Measurements from ENCODE around the gene STK32B.

The STK32B gene

DNA sequence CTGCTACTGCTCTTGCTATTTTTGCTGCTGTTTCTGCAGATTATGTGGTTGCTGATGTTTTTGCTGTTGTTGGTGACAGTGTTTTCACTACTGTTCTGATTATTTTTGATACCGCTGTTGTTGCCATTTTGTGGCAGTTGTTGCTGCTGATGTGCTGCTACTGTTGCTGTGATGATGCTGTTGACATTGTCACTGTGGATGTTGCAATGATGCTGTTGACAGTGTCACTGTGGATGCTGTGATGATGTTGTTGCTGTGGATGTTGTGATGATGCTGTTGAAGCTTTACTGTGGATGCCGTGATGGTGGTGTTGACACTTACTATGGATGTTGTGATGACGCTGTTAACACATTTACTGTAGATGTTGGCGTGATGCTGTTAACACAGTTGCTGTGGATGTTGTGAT, 476.8 kb downstream of the STK32B start:
- TF ChIP-seq GATA3 (IDR thresholded peaks at IDR 0.05; ENCODE audit: low read depth, low read length) (no peak), GATA2 (IDR thresholded peaks at IDR 0.05; ENCODE audit: low read depth, low read length) (no peak)

DNA sequence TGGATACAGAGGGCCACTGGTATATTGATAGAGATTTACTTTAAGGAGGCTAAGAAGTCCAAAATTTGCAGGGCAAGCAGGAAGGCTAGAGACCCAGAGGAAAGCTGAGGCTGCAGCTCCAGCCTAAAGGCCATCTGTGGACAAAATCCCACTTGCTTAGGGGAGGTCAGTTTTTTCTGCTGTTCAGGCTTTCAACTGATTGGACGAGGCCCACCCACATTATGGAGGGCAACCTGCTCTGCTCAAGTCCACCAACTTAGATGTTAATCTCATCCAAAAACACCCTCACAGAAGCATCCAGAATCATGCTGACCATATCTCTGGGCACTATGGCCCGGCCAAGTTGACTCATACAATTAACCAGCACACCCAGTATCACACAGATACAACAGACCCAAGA, 480.8 kb downstream of the STK32B start:
- TF ChIP-seq GATA3 (IDR thresholded peaks at IDR 0.05; ENCODE audit: low read depth, low read length) = no peak
- no peak for TF ChIP-seq GATA2 (IDR thresholded peaks at IDR 0.05; ENCODE audit: low read depth, low read length)

DNA sequence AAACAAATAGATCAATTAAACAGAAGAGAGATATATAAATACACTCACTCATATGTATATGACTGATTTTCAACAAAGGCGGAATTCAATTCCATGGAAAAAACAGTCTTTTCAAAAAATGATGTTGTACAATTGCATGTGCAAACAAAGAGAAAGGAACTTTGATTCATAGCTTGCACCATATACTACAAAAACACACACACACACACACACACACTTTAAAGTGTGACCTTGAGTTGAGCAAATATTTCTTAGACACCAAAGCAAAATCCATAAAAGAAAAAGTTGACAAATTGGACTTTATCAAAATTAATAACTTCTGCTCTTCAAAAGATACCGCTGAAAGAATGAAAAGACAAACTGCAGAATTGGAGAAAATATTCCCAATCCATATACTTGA, 488.3 kb downstream of the STK32B start:
- TF ChIP-seq GATA2 (IDR thresholded peaks at IDR 0.05; ENCODE audit: low read depth, low read length) (no peak), GATA3 (IDR thresholded peaks at IDR 0.05; ENCODE audit: low read depth, low read length) (no peak)

DNA sequence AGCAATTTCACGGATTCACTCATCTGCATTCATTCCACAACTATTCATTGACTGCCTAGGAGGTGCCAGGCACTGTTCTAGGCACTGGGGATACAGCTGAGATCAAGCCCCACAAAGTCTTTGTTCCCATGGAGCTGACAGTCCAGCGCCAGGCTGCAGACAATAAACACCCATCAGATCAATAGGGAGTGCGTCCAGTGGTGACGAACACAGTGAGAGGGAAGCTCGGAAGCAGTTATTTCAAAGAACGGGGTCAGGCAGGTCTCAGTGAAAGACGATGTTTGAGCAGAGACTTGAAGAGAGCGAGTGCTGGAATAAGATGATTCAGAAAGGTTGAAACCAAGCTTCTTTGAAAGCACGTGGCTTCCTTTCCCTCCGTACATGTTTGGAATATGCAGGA, 489.9 kb downstream of the STK32B start:
- TF ChIP-seq GATA3 (IDR thresholded peaks at IDR 0.05; ENCODE audit: low read depth, low read length) = no peak
- TF ChIP-seq GATA2 (IDR thresholded peaks at IDR 0.05; ENCODE audit: low read depth, low read length) = no peak

DNA sequence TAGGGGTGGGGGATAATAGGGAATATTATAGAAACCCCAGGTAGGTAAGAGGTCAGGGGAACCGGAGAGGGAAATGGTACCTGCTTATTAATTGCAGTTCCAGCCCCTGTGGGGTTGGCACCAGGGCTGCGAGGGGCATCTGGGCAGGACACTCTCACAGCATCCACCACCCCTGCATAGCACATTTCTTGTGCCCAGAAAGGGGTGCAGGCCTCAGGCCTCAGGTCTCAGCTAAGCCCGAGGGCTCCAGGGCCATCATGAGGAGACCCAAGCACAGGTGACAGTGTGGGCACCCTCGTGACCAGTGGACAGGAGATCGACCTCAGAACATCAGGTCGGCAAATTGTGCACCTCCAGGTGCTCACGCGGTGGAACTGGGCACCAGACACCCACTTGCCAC, 492.4 kb downstream of the STK32B start:
- no peak for TF ChIP-seq GATA3 (IDR thresholded peaks at IDR 0.05; ENCODE audit: low read depth, low read length)
- TF ChIP-seq GATA2 (IDR thresholded peaks at IDR 0.05; ENCODE audit: low read depth, low read length) = no peak

DNA sequence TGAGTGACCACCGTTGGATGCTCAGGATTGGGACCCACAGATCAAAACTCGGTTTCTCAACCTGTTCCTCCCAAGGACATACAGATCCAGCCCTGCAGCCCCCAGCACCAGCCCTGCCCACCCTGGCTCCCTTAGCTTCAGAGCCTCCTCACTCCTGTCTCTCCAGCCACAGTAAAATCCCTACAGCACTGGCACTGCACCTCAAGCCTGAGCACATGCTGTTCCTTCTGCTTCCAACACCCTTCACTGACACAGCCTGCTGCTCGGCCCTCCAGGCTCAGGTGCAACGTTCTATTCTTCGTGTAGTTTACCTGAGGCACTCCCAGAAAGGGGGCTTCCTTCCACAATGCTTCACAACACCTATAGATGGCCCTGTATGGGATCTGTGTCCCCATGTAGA, 493.5 kb downstream of the STK32B start:
- TF ChIP-seq GATA2 (IDR thresholded peaks at IDR 0.05; ENCODE audit: low read depth, low read length) (no peak), GATA3 (IDR thresholded peaks at IDR 0.05; ENCODE audit: low read depth, low read length) (no peak)

DNA sequence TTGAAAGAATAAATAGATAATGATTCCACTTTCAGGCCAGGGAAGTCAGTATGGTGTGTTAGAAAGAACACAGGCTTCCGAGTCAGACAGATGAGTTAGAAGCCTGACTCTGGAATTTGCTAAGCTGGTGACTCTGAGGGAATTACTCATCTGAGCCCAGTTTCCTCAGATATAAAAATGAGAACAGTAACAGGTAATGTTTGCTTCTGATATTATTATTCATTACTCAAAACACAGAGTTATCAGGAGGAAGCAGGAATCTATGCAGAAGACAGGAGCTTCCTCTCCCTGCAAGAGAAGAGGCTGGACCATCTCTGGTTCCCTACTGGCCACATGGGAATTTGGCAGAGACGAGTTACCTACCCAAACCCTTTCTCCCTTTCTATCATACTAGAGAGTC, 494.0 kb downstream of the STK32B start:
- TF ChIP-seq GATA2 (IDR thresholded peaks at IDR 0.05; ENCODE audit: low read depth, low read length) = no peak
- TF ChIP-seq GATA3 (IDR thresholded peaks at IDR 0.05; ENCODE audit: low read depth, low read length) = no peak

DNA sequence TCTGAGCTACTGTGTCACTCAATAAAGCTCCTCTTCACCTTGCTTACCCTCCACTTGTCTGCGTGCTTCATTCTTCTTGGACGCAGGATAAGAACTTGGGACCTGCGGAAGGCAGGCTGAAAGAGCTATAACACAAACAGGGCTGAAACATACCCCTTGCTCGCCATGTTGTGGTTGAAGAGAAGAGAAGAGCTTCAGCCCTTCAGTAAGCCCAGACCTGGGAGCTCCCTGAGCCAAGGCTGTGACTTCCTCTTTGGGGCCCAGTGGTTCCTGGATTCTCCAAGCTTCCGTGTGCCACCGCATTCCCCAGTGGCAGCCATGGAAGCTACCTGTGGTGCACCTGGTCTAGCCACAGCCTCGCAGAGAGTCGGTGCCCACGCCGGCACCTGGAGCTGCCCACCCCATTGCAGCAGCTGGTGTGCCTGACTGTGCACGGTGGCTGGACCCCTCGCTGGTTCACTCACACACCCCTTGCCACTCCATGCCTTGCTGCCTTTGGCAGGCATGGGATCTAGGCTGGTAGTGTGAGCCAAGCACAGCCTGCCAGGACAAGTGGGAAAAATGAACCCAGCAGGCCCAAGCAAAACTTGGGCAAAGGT, 496.5 kb downstream of the STK32B start:
- TF ChIP-seq GATA3 (IDR thresholded peaks at IDR 0.05; ENCODE audit: low read depth, low read length) = no peak
- TF ChIP-seq GATA2 (IDR thresholded peaks at IDR 0.05; ENCODE audit: low read depth, low read length) = no peak

Measured in SH-SY5Y (cell line).